ENCODE measurements around the gene GLRA1.

Gene GLRA1

GRCh38 chr5:151810897-151811296 is 113.8 kb downstream of the GLRA1 start:
- TF ChIP-seq NFRKB (IDR thresholded peaks at IDR 0.05) (no peak), ELF4 (IDR thresholded peaks at IDR 0.05) (no peak), LEF1 (IDR thresholded peaks at IDR 0.05; ENCODE audit: borderline replicate concordance) (no peak), SUZ12 (IDR thresholded peaks at IDR 0.05) (no peak), SP1 (IDR thresholded peaks at IDR 0.05) (no peak), FOXK2 (IDR thresholded peaks at IDR 0.05) (no peak), FOXA1 (IDR thresholded peaks at IDR 0.05) (no peak), ZNF384 (IDR thresholded peaks at IDR 0.05) (no peak), TARDBP (IDR thresholded peaks at IDR 0.05) (no peak), CTBP1 (IDR thresholded peaks at IDR 0.05; ENCODE audit: borderline replicate concordance) (no peak), BHLHE40 (IDR thresholded peaks at IDR 0.05; ENCODE audit: borderline replicate concordance) (no peak), HDGF (IDR thresholded peaks at IDR 0.05; ENCODE audit: borderline replicate concordance) (no peak), PKNOX1 (IDR thresholded peaks at IDR 0.05) (no peak), L3MBTL2 (conservative IDR thresholded peaks at IDR 0.05) (no peak), ARNT (IDR thresholded peaks at IDR 0.05) (no peak), FOXM1 (IDR thresholded peaks at IDR 0.05; ENCODE audit: borderline replicate concordance) (no peak)
- ChIA-PET CTCF (no interaction called here), POLR2A (no interaction called here)
- no peak for DNase-seq (ENCODE audit: extremely low spot score)

DNA sequence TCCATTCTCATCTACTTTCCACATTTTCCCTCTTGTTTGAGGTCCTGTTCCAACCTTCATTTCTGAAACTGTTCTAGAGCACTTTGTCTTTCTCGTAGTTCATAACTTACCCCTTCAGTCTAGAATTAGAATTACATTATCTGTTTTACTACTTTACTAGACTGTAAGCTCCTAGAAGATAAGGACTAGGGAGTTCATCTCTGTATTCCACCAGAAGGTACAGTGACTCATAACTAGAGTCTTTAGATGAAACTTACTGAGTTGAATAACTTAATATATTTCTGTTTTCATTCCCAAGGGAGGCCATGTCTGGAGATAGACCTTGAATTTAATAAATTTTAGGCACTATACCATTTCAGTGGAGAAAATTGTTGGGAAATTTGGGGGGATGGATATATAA is 114.2 kb downstream of the GLRA1 start:
- CTCF ChIA-PET, result no interaction called here
- no peak for DNase-seq (ENCODE audit: extremely low spot score)
- TF ChIP-seq L3MBTL2 (conservative IDR thresholded peaks at IDR 0.05) (no peak), ELF4 (IDR thresholded peaks at IDR 0.05) (no peak), NFRKB (IDR thresholded peaks at IDR 0.05) (no peak), FOXA1 (IDR thresholded peaks at IDR 0.05) (no peak), BHLHE40 (IDR thresholded peaks at IDR 0.05; ENCODE audit: borderline replicate concordance) (no peak), FOXM1 (IDR thresholded peaks at IDR 0.05; ENCODE audit: borderline replicate concordance) (no peak), FOXK2 (IDR thresholded peaks at IDR 0.05) (no peak), LEF1 (IDR thresholded peaks at IDR 0.05; ENCODE audit: borderline replicate concordance) (no peak), TARDBP (IDR thresholded peaks at IDR 0.05) (no peak), SUZ12 (IDR thresholded peaks at IDR 0.05) (no peak), SP1 (IDR thresholded peaks at IDR 0.05) (no peak), ARNT (IDR thresholded peaks at IDR 0.05) (no peak), ZNF384 (IDR thresholded peaks at IDR 0.05) (no peak), HDGF (IDR thresholded peaks at IDR 0.05; ENCODE audit: borderline replicate concordance) (no peak)
- POLR2A ChIA-PET, result interaction anchor here (1.4 kb wide), 1 partner anchor 39 kb away, joined by 3 read pairs; the partner anchor contains the start of gene G3BP1

- no peak for TF ChIP-seq HDGF (IDR thresholded peaks at IDR 0.05; ENCODE audit: borderline replicate concordance)
- no peak for TF ChIP-seq BHLHE40 (IDR thresholded peaks at IDR 0.05; ENCODE audit: borderline replicate concordance)
- TF ChIP-seq FOXA1 (IDR thresholded peaks at IDR 0.05), result no peak
- no peak for TF ChIP-seq ELF4 (IDR thresholded peaks at IDR 0.05)
- TF ChIP-seq SUZ12 (IDR thresholded peaks at IDR 0.05), result no peak
- no peak for TF ChIP-seq NFRKB (IDR thresholded peaks at IDR 0.05)
- no peak for TF ChIP-seq L3MBTL2 (conservative IDR thresholded peaks at IDR 0.05)
- TF ChIP-seq TARDBP (IDR thresholded peaks at IDR 0.05), result no peak
- no peak for TF ChIP-seq CTBP1 (IDR thresholded peaks at IDR 0.05; ENCODE audit: borderline replicate concordance)
- no peak for TF ChIP-seq ARNT (IDR thresholded peaks at IDR 0.05)
- no peak for TF ChIP-seq FOXK2 (IDR thresholded peaks at IDR 0.05)
- TF ChIP-seq PKNOX1 (IDR thresholded peaks at IDR 0.05), result no peak
- TF ChIP-seq ZNF384 (IDR thresholded peaks at IDR 0.05), result no peak
- no peak for TF ChIP-seq SP1 (IDR thresholded peaks at IDR 0.05)
- TF ChIP-seq LEF1 (IDR thresholded peaks at IDR 0.05; ENCODE audit: borderline replicate concordance), result no peak
- TF ChIP-seq FOXM1 (IDR thresholded peaks at IDR 0.05; ENCODE audit: borderline replicate concordance), result no peak
- ChIA-PET CTCF (no interaction called here), POLR2A (no interaction called here)
- no peak for DNase-seq (ENCODE audit: extremely low spot score)
Observed at GRCh38 chr5:151808451-151809169, 116.0 kb downstream of the GLRA1 start.

DNA sequence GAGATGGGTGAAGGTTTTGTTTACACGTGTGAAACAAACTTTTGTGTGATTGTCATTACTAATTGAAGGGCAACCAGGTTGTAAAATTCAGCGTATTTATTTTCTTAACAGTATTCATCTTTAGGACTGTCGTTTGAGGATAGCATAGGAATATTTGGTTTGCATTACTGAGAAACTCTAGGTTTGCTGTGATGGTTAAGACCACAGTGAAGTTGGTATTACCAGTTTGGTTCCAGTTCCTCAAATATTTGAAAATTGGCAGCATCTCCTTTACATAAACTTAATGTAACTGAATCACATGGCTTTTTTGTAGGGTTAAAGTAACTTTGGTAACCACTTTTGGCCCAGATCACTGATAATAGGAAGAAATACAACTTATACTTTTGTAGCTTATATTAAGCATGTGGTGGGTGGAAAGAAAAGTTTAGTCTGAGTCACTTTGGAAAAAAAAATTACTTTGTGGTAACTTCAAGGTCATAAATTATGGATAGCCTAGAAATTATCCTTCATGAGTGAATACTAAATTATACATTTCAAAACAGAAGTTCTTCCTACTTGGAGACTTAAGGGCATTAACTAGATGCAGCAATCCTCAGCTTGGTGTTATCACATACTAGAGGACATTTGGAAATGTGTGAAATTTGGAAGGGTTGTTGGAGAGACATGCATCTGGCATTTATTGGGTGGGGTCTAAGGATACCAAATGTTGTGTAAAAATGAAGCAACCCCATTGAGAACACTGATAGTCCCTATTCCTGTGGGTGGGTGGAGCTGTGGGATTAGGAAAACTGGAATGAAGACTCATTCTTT is 119.0 kb downstream of the GLRA1 start:
- POLR2A ChIA-PET, result interaction anchor here (0.8 to 1.1 kb wide), 2 partner anchors 34 to 140 kb away, joined by 3 read pairs; partner anchors contain the start of gene G3BP1

DNA sequence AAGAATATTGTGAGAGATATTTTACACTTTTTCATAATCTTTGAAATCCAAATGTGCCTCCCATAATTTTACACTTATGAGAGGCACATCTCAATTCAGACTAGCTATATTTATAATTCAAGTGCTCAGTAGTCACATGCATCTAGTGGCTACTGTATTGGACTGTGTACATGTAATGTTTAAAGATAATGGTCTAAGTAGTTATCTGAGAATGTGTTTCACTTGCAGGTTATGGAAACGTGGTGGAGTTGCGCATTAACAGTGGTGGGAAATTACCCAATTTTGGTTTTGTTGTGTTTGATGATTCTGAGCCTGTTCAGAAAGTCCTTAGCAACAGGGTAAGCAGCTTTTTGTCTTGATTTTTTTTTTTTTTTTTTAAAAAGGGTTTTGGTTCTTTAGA is 124.1 kb downstream of the GLRA1 start:
- CTCF ChIA-PET, result no interaction called here
- TF ChIP-seq FOXA1 (IDR thresholded peaks at IDR 0.05) (no peak), HDGF (IDR thresholded peaks at IDR 0.05; ENCODE audit: borderline replicate concordance) (no peak), FOXM1 (IDR thresholded peaks at IDR 0.05; ENCODE audit: borderline replicate concordance) (no peak)
- POLR2A ChIA-PET, result no interaction called here
- DNase-seq (ENCODE audit: extremely low spot score), result no peak

More for the DNA sequence above, 119.0 kb downstream of the GLRA1 start:
- DNase-seq (ENCODE audit: extremely low spot score), result no peak
- CTCF ChIA-PET, result no interaction called here
- no peak for TF ChIP-seq FOXK2 (IDR thresholded peaks at IDR 0.05)

- ChIA-PET CTCF (no interaction called here), POLR2A (interaction anchor here (1.0 to 1.7 kb wide), 2 partner anchors 9 to 28 kb away, joined by 5 to 10 read pairs; partner anchors contain the start of gene G3BP1)
- no peak for TF ChIP-seq ARNT (IDR thresholded peaks at IDR 0.05)
- TF ChIP-seq BHLHE40 (IDR thresholded peaks at IDR 0.05; ENCODE audit: borderline replicate concordance), result no peak
- no peak for TF ChIP-seq FOXK2 (IDR thresholded peaks at IDR 0.05)
- no peak for TF ChIP-seq L3MBTL2 (conservative IDR thresholded peaks at IDR 0.05)
- no peak for TF ChIP-seq FOXM1 (IDR thresholded peaks at IDR 0.05; ENCODE audit: borderline replicate concordance)
- no peak for TF ChIP-seq LEF1 (IDR thresholded peaks at IDR 0.05; ENCODE audit: borderline replicate concordance)
- no peak for TF ChIP-seq FOXA1 (IDR thresholded peaks at IDR 0.05)
- no peak for TF ChIP-seq ZNF384 (IDR thresholded peaks at IDR 0.05)
- no peak for TF ChIP-seq CTBP1 (IDR thresholded peaks at IDR 0.05; ENCODE audit: borderline replicate concordance)
- no peak for DNase-seq (ENCODE audit: extremely low spot score)
Observed at GRCh38 chr5:151799407-151799806, 125.2 kb downstream of the GLRA1 start.

Measured in HEK293T (cell line).